Measurements from ENCODE around the gene PCIF1.

The PCIF1 gene

GRCh38 chr20:45912344-45912682, 22.2 kb upstream of the PCIF1 start:
- H3K9me3 ChIP-seq (ENCODE audit: control insufficient read depth, insufficient read depth, low read length) = no peaks in the 10 kb centered on the region
- H3K27ac ChIP-seq (ENCODE audit: low read depth, low read length) = no peak overlapping the region
- H3K4me2 ChIP-seq (ENCODE audit: low read length) = no peak overlapping the region
- peaks cover 14% of the 10 kb centered on the region for H3K4me1 ChIP-seq (ENCODE audit: control insufficient read depth, low read length)
- peaks cover 22% of the 10 kb centered on the region for H3K27me3 ChIP-seq (ENCODE audit: control insufficient read depth, low read length)
- H4K20me1 ChIP-seq (ENCODE audit: control insufficient read depth, insufficient read depth, low read depth, low read length) = no peaks in the 10 kb centered on the region
- H3K4me3 ChIP-seq (ENCODE audit: low read length) = no peak overlapping the region
- TF ChIP-seq, protein P1, sequence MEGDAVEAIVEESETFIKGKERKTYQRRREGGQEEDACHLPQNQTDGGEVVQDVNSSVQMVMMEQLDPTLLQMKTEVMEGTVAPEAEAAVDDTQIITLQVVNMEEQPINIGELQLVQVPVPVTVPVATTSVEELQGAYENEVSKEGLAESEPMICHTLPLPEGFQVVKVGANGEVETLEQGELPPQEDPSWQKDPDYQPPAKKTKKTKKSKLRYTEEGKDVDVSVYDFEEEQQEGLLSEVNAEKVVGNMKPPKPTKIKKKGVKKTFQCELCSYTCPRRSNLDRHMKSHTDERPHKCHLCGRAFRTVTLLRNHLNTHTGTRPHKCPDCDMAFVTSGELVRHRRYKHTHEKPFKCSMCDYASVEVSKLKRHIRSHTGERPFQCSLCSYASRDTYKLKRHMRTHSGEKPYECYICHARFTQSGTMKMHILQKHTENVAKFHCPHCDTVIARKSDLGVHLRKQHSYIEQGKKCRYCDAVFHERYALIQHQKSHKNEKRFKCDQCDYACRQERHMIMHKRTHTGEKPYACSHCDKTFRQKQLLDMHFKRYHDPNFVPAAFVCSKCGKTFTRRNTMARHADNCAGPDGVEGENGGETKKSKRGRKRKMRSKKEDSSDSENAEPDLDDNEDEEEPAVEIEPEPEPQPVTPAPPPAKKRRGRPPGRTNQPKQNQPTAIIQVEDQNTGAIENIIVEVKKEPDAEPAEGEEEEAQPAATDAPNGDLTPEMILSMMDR (IDR thresholded peaks at IDR 0.05; ENCODE audit: low read depth, low read length, poor library complexity, severe bottlenecking) = no peak
- TF ChIP-seq EZH2phosphoT487 (IDR thresholded peaks at IDR 0.05; ENCODE audit: borderline replicate concordance, low read length) = no peak
- H3F3A ChIP-seq (ENCODE audit: control insufficient read depth, insufficient read depth) = no peaks in the 10 kb centered on the region
- H3K9me2 ChIP-seq (replicated peaks; ENCODE audit: control insufficient read depth, low read length) = no peaks in the 10 kb centered on the region
- no peaks in the 10 kb centered on the region for H3K36me3 ChIP-seq (ENCODE audit: control insufficient read depth, low read length)
- no peaks in the 10 kb centered on the region for H3K79me2 ChIP-seq (ENCODE audit: control insufficient read depth, low read length)

DNA sequence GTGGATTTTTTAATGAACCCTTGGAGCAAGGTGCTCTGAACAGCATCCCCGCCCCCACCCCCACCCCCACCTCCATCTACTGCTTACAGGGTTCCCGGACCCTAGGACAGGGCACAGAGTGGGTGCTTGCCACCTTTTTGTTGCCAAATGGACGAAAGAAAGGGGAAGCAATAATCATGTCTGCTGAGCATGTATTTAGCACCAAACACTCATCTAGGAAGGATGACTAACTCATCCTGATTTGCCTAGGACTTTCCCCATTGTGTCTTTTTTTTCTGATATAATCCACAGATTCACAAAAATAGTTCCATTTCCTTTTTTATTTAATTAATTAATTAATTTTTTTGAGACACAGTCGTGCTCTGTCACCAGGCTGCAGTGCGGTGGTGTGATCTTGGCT, 21.4 kb upstream of the PCIF1 start:
- Histone ChIP-seq H3K27me3 (ENCODE audit: control insufficient read depth, low read length) (peaks cover 22% of the 10 kb centered on the region), H3K36me3 (ENCODE audit: control insufficient read depth, low read length) (no peaks in the 10 kb centered on the region), H3K79me2 (ENCODE audit: control insufficient read depth, low read length) (no peaks in the 10 kb centered on the region), H3K9me2 (replicated peaks; ENCODE audit: control insufficient read depth, low read length) (no peaks in the 10 kb centered on the region), H3F3A (ENCODE audit: control insufficient read depth, insufficient read depth) (no peaks in the 10 kb centered on the region), H3K27ac (ENCODE audit: low read depth, low read length) (no peak overlapping the region), H3K4me1 (ENCODE audit: control insufficient read depth, low read length) (peaks cover 14% of the 10 kb centered on the region), H4K20me1 (ENCODE audit: control insufficient read depth, insufficient read depth, low read depth, low read length) (no peaks in the 10 kb centered on the region), H3K4me3 (ENCODE audit: low read length) (no peak overlapping the region), H3K4me2 (ENCODE audit: low read length) (no peak overlapping the region), H3K9me3 (ENCODE audit: control insufficient read depth, insufficient read depth, low read length) (no peaks in the 10 kb centered on the region)
- TF ChIP-seq, protein P1 (IDR thresholded peaks at IDR 0.05; ENCODE audit: low read depth, low read length, poor library complexity, severe bottlenecking) = no peak
- TF ChIP-seq EZH2phosphoT487 (IDR thresholded peaks at IDR 0.05; ENCODE audit: borderline replicate concordance, low read length) = no peak

DNA sequence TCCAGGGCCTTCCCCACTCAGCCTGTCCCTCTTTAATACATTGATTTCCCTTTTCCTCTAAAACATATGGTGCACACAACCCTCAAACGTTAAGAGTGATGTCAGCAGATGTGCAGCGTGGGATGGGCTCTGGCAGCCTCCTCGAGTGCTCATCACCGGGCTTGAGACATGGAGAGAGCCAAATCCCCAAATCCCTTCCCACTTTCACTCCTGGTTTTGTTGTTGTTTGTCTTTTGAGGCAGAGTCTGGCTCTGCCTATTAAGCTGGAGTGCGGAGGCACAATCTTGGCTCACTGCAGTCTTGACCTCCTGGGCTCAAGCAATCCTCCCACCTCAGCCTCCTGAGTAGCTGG, 16.7 kb upstream of the PCIF1 start:
- H3K9me3 ChIP-seq (ENCODE audit: control insufficient read depth, insufficient read depth, low read length) = no peaks in the 10 kb centered on the region
- no peak overlapping the region for H3K4me3 ChIP-seq (ENCODE audit: low read length)
- no peaks in the 10 kb centered on the region for H4K20me1 ChIP-seq (ENCODE audit: control insufficient read depth, insufficient read depth, low read depth, low read length)
- H3F3A ChIP-seq (ENCODE audit: control insufficient read depth, insufficient read depth) = no peaks in the 10 kb centered on the region
- H3K27ac ChIP-seq (ENCODE audit: low read depth, low read length) = no peak overlapping the region
- H3K4me2 ChIP-seq (ENCODE audit: low read length) = no peak overlapping the region
- H3K4me1 ChIP-seq (ENCODE audit: control insufficient read depth, low read length) = no peaks in the 10 kb centered on the region
- H3K79me2 ChIP-seq (ENCODE audit: control insufficient read depth, low read length) = no peaks in the 10 kb centered on the region
- no peaks in the 10 kb centered on the region for H3K9me2 ChIP-seq (replicated peaks; ENCODE audit: control insufficient read depth, low read length)
- no peaks in the 10 kb centered on the region for H3K36me3 ChIP-seq (ENCODE audit: control insufficient read depth, low read length)
- TF ChIP-seq, protein P1 (IDR thresholded peaks at IDR 0.05; ENCODE audit: low read depth, low read length, poor library complexity, severe bottlenecking) = no peak
- TF ChIP-seq EZH2phosphoT487 (IDR thresholded peaks at IDR 0.05; ENCODE audit: borderline replicate concordance, low read length) = no peak
- H3K27me3 ChIP-seq (ENCODE audit: control insufficient read depth, low read length) = peaks cover 23% of the 10 kb centered on the region
